Dermis blood vessel endothelial cell (primary cell): ENCODE measurements around the gene ACVR1. TPM values are rescaled to one million over a fixed set of nuclear protein-coding genes. Genes with fewer than 3 reads are reported as not detected.

ENCODE experiments used
- DNase-seq: peaks from one replicate; pipeline ENCODE4 v3.0.0; 2010
- total RNA-seq: library from RNA; depleted of rRNA; stranded (reverse); fragments of >200 nt; gene quantifications from 2 replicates; pipeline ENCODE4 v1.2.3, GENCODE V29; 2014

Gene ACVR1
- total RNA-seq = 19.6 and 29.5 TPM in 2 replicates

GRCh38 chr2:157876066-157876785 lies at the start of gene ACVR1:
Gene ACVR1, minus strand, starts transcription at chr2:157876330. Its CDS starts 76,837 bp downstream, at chr2:157799493.
- peak; percentile 98 for DNase-seq

- no peak for DNase-seq
Measured at GRCh38 chr2:157925071-157925470, 48.9 kb upstream of the ACVR1 start.

GRCh38 chr2:157923598-157924217 lies 47.6 kb upstream of the ACVR1 start:
- no peak for DNase-seq

GRCh38 chr2:157922815-157923214 lies 46.7 kb upstream of the ACVR1 start:
- DNase-seq = no peak

- DNase-seq = no peak
Measured at GRCh38 chr2:157922336-157922735, 46.2 kb upstream of the ACVR1 start.

GRCh38 chr2:157920736-157921135 lies 44.6 kb upstream of the ACVR1 start:
- DNase-seq = no peak

- no peak for DNase-seq
Measured at GRCh38 chr2:157919181-157919580, 43.1 kb upstream of the ACVR1 start.

- DNase-seq = no peak
Measured at GRCh38 chr2:157918319-157918718, 42.2 kb upstream of the ACVR1 start.

- DNase-seq = no peak
Measured at GRCh38 chr2:157911750-157912149, 35.6 kb upstream of the ACVR1 start.

- DNase-seq = no peak
Measured at GRCh38 chr2:157911246-157911645, 35.1 kb upstream of the ACVR1 start.

GRCh38 chr2:157905092-157905491 lies 29.0 kb upstream of the ACVR1 start:
- DNase-seq = no peak

- no peak for DNase-seq
Measured at GRCh38 chr2:157903626-157904025, 27.5 kb upstream of the ACVR1 start.

GRCh38 chr2:157903151-157903550 lies 27.0 kb upstream of the ACVR1 start:
- no peak for DNase-seq

GRCh38 chr2:157902692-157903091 lies 26.6 kb upstream of the ACVR1 start:
- DNase-seq = no peak

- DNase-seq = no peak
Measured at GRCh38 chr2:157901325-157901724, 25.2 kb upstream of the ACVR1 start.

GRCh38 chr2:157900684-157901083 lies 24.6 kb upstream of the ACVR1 start:
- DNase-seq = no peak

GRCh38 chr2:157900203-157900602 lies 24.1 kb upstream of the ACVR1 start:
- DNase-seq = no peak

GRCh38 chr2:157899125-157899839 lies 23.2 kb upstream of the ACVR1 start:
- DNase-seq = no peak

GRCh38 chr2:157898591-157898996 lies 22.5 kb upstream of the ACVR1 start:
- peak; percentile 49 for DNase-seq

- no peak for DNase-seq
Measured at GRCh38 chr2:157897106-157897971, 21.2 kb upstream of the ACVR1 start.

GRCh38 chr2:157895531-157895930 lies 19.4 kb upstream of the ACVR1 start:
- DNase-seq = no peak

GRCh38 chr2:157894694-157895435 lies 18.7 kb upstream of the ACVR1 start:
- DNase-seq = no peak
